Limb (tissue), 2 donors: ENCODE measurements around the gene OSBPL10.
A peak's percentile ranks its signal among the peaks of the same experiment; 100 is the strongest.

ENCODE experiments used
- DNase-seq, 2 donors: peaks; one replicate each; pipeline ENCODE4 v3.0.0-alpha.2; 2016; ENCODE audit errors: extremely low spot score in 2 of 2

The OSBPL10 gene

DNA sequence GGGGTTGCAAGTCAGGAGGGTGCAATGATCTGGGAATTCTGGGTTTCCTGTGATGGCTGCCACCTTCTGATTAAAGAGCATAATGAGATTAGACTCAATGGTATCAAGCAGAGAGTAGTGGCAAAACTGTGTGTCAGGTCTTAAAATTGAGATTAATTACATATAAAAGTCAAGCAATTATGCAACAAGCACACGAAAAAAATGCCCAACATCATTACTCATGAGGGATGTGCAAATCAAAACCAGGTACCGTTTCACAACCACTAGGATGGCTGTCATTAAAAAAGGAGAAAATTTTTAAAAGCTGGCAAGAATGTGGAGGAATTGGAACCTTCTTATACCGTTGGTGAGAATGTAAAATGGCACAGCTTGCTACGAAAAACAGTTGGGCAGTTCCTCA is 205.0 kb downstream of the OSBPL10 start:
- no peak for DNase-seq

DNA sequence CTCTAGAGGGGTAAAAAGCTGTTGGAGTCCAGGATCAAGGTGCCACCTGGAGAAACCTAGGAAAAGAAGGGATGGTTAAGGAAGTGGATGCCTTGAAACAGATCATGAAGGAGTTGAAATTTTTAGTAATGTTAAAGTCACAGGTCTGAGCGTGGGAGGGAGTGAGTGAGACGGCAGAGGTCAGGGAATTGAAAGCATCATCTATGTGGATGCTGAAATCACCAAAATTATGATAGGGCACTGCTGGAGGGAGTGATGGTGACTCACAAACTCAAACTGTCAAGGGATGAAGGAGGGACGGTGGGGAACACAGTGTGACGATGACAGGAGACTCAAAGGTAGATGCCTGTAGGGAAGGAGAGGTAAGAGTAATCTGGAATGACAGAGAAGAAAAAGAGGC is 205.7 kb downstream of the OSBPL10 start:
- no peak for DNase-seq

DNA sequence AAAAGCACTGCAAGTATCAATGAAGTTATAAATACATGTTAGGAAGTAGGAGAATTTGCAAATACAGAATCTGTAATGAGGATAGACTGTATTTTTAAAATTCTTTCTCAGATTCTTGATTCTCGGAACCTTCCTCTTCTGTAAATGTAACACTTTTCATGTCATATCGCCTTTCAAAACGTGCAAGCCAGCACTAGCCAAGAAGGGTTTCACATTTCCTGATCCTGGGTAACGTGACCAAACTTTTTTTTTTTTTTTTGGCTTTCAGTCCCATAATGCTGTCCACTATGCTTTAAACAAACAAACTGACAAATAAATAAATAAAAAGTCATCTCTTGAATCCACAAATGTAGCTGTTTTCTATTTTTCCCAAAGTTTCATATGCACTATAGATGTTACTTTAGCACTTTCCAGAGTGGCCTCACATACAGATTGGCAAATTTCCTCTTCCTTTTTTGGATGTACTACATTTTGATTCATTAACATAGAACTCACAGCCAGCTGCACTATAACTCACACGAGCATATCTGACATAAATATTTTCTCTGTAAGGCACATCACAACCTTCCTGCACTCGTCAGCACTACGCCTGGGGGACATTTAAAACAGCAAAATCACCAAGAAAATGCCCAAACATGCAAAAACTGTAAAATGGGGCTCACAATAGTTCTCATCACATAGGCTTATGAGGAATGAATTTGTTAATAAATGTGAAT is 208.1 kb downstream of the OSBPL10 start:
- no peak for DNase-seq

- DNase-seq, result no peak
These were observed 208.8 kb downstream of the OSBPL10 start for GRCh38 chr3:31772272-31772671.

DNA sequence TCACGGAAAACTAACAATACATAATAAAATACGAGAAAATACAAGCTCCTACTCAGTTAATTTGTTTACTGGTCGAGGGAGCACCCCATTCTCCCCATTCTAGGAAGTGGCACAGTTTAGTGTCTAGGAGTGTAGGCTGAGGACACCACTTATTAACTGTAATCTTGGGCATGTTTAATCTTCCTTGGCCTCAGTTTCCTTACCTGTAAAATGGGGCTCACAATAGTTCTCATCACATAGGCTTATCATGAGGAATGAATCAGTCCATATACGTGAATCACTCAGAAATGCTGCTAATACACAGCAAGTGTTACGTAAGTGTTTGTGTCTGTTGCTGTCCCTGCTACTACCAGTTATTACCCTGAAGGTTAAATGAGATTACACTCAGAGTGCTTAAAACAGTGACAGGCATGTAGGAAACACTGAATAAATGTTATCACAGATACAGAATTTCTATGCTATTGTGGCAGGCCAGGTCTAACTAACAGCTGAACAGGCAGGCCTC is 210.2 kb downstream of the OSBPL10 start:
- no peak for DNase-seq

GRCh38 chr3:31768479-31769125 is 212.5 kb downstream of the OSBPL10 start:
- DNase-seq, result peak; percentile 64 to 69

DNA sequence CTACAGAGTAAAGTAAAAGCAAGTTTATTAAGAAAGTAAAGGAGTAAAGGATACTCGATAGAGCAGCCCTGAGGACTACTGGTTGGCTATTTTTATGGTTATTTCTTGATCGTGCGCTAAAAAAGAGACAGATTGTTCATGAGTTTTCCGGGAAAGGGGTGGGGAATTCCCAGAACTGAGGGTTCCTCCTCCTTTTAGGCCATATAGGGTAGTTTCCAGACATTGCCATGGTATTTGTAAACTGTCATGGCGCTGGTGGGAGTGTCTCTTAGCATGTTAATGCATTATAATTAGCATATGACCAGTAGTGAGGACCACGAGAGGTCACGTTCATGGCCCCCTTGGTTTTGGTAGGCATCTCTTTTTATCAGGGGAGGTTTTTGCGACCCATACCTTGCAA is 213.1 kb downstream of the OSBPL10 start:
- no peak for DNase-seq

DNA sequence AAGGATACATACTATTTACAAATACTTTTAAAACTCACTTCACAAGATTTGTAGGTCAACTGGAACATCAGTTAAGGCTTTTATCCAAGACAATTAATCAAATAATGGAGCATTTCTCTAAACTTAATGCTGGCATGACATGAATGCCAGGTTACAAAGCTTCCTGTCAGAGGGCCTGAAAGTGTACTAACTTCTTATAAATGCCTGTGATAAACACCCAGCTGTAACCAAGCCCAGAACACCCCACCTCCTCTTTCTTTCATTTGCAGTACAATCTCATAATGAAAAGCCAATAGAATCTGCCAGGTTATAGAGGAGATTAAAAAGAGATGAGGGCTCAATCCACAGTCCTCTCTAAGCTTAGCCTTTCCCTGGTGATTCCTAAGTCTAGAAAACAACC is 214.4 kb downstream of the OSBPL10 start:
- DNase-seq, result no peak

DNA sequence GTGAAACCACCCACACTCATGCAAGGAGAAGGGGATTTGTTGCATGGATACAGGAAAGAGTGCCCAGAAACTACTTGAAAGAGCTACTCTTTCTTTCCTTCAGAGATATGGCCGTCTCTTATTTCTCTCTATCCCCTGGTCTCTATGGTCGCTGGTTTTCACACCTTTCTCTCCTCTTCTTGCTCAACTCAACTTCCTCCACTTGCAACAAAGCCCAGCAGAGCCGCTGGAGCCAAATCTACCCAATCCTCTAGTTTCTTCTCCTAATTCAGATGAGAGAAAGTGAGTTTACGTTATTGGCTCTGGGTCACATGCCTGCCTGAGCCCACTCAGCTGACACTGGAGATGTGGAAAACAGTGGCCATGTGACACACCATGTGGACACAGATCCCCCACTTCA is 215.2 kb downstream of the OSBPL10 start:
- no peak for DNase-seq

- no peak for DNase-seq
These were observed 217.3 kb downstream of the OSBPL10 start for GRCh38 chr3:31763731-31764130.

- DNase-seq, result no peak
These were observed 218.1 kb downstream of the OSBPL10 start for GRCh38 chr3:31762888-31763351.

- DNase-seq, result no peak
These were observed 218.8 kb downstream of the OSBPL10 start for GRCh38 chr3:31762097-31762764.

GRCh38 chr3:31760654-31761053 is 220.4 kb downstream of the OSBPL10 start:
- no peak for DNase-seq

DNA sequence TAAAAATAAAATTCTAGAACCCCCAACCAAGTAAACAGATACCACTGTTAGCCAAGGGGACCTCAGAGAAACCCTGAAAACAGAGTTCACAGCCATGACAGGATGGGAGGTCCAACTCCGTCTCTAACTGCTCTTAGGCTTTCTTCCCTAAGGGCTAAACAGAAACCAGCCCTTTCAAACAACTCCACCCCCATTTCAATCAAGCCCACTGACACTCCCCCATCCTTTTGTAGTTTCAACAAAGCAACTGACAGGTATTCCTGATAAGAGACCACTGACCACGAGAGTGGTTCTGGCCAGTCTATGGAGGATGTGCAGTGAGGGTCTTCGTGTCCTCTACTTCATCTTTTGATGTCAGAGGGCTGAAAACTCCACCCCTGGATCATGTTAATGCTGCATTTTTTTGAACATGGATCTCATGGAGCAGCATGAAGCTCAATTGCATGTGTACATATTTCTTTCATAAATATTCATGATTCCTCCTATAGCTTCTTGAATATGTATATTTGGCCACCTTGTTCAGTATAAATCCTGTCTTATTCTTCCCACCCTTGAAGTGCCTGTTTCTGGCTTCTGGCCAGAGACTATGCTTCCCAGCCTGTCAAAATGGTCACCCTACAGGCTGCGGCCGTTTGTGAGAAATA is 222.6 kb downstream of the OSBPL10 start:
- DNase-seq, result no peak

GRCh38 chr3:31755926-31756658 is 225.0 kb downstream of the OSBPL10 start:
- DNase-seq, result no peak

- DNase-seq, result no peak
These were observed 226.3 kb downstream of the OSBPL10 start for GRCh38 chr3:31754575-31755278.

- no peak for DNase-seq
These were observed 228.0 kb downstream of the OSBPL10 start for GRCh38 chr3:31753050-31753425.

DNA sequence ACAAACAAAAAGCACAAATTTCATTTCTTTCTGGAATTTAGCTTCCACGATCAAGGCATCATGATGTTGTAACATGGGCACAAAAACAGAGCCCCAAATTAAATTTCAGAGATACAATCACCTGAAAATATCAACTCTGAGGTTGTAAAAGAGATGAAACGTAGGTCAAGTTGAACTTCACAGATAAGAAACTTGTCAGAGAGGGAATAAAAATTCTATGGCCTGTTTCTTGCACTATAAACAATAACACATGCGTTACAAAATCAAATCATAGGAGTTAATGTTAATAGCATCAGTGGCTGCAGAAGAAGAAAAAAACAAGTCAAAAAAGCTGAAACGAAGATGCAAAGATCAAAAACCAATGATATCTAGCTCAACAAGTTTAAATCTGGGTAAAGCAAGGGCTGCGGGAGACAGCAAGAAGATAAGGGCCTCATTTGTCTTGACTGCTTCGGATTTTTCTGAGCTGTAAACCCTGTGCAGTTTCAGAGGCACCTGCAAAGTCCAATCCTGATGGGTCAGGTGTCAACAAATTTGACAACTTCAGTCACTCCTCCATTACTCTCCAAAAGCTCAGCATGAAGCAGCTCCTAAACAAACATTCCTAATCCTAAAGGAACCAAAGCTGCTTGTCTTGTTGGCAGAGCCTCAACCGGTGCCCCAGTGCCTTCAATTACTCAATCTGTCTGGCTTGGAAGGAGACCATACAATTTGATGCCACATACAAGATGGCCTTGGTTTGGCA is 228.6 kb downstream of the OSBPL10 start:
- no peak for DNase-seq

- DNase-seq, result no peak
These were observed 230.7 kb downstream of the OSBPL10 start for GRCh38 chr3:31750341-31750740.

- DNase-seq, result no peak
These were observed 232.1 kb downstream of the OSBPL10 start for GRCh38 chr3:31748933-31749295.
